Heart left ventricle (tissue), 13 donors: ENCODE data around the gene SSB.

ENCODE experiments used
- CTCF ChIP-seq, 12 donors: fragments of 200-600 bp; sonication (generic) in 4 of 12; IDR thresholded peaks; one replicate each; pipeline versions ENCODE4 v1.5.0 to v1.8.0; 2018 to 2022; ENCODE audit warnings: antibody characterized with exemption in 12 of 12, mild to moderate bottlenecking in 5 of 12
- POLR2A ChIP-seq, 2 donors: fragments of 450-650 bp; IDR thresholded peaks; one replicate each; pipeline ENCODE4 v1.6.1; 2017; ENCODE audit warnings: antibody characterized with exemption in 2 of 2, mild to moderate bottlenecking in 2 of 2, moderate library complexity in 2 of 2
- donor health status: ischemic (EF 13 %, LVEDD 7.1; RV severe dilation, severe dysfunction).
- donor health status: DM: no; HTN: yes; CAD: no.
- donor health status: DM: no; HTN: no; CAD: no.
- donor health status: ischemic (EF 25% LVEDD 6.9; RV normal size, moderate dysfunction).
- donor health status: ischemic (EF 25% LVEDD 5.7; RV mildly dilated, moderate dysfunction).
- donor health status: ischemic (EF 35%, LVEDD 5.7; RV mildly dilated, moderate dysfunction).
- donor health status: nonischemic (EF 11% LVEDD 7.7; RV severe dilation, severe dysfunction).
- donor health status: DM: yes; HTN: yes; CAD: no.
- donor health status: PGD.
- donor health status: ischemic (EF 29% LVEDD 5.4; RV normal size, mild dysfunction).
- donor health status: nonischemic (EF 23%, LVEDD 6.1; RV moderate dilation, normal function).

GRCh38 chr2:169845016-169845415, 46.3 kb downstream of the SSB start:
- no peak for TF ChIP-seq POLR2A (IDR thresholded peaks at IDR 0.05)
- no peak for TF ChIP-seq CTCF (IDR thresholded peaks at IDR 0.05)
